Adrenal gland (tissue), 5 donors: ENCODE measurements around the gene GLIS1.

ENCODE experiments used
- POLR2A ChIP-seq, 2 donors: fragments of 450-650 bp; IDR thresholded peaks; one replicate each; pipeline ENCODE4 v1.6.1; 2017; ENCODE audit warnings: antibody characterized with exemption in 2 of 2, mild to moderate bottlenecking in 2 of 2, moderate library complexity in 1 of 2
- TF ChIP-seq, protein P1 (sequence below), 6 experiments: fragments of 450-650 bp in 4 of 6; fragments of 200-600 bp in 2 of 6; sonication (generic) in 1 of 6; IDR thresholded peaks; 1 replicate in 5 of 6; 2 replicates in 1 of 6; pipeline versions ENCODE4 v1.5.1 to v1.8.0; 2016 to 2021; ENCODE audit warnings: antibody characterized with exemption in 6 of 6, mild to moderate bottlenecking in 2 of 6, moderate library complexity in 1 of 6
- donor health status: DM: no; HTN: no; CAD: no.

GRCh38 chr1:53783056-53783455 is 44.1 kb upstream of the GLIS1 start:
- TF ChIP-seq POLR2A (IDR thresholded peaks at IDR 0.05), result no peak
- TF ChIP-seq, protein P1, sequence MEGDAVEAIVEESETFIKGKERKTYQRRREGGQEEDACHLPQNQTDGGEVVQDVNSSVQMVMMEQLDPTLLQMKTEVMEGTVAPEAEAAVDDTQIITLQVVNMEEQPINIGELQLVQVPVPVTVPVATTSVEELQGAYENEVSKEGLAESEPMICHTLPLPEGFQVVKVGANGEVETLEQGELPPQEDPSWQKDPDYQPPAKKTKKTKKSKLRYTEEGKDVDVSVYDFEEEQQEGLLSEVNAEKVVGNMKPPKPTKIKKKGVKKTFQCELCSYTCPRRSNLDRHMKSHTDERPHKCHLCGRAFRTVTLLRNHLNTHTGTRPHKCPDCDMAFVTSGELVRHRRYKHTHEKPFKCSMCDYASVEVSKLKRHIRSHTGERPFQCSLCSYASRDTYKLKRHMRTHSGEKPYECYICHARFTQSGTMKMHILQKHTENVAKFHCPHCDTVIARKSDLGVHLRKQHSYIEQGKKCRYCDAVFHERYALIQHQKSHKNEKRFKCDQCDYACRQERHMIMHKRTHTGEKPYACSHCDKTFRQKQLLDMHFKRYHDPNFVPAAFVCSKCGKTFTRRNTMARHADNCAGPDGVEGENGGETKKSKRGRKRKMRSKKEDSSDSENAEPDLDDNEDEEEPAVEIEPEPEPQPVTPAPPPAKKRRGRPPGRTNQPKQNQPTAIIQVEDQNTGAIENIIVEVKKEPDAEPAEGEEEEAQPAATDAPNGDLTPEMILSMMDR (IDR thresholded peaks at IDR 0.05), result no peak
